ENCODE results near the gene PCAT6. TPM values are rescaled to one million over a fixed set of nuclear protein-coding genes. Genes with fewer than 3 reads are reported as not detected.

The PCAT6 gene
- total RNA-seq, 2 experiments from 2014 or later = 0.91 to 1.3 TPM

DNA sequence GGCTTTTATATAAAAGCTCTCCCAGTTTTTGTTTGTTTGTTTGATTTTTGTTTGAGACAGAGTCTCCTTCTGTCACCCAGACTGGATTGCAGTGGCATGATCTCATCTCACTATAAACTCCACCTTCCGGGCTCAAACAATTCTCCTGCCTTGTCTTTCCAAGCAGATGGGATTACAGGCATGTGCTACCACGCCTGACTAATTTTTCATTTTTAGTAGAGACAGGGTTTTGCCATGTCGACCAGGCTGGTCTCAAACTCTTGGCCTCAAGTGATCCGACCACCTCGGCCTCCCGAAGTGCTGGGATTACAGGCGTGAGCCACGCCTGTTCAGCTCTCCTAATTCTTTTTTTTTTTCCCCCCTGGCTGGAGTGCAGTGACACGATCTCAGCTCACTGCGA, 4.4 kb downstream of the PCAT6 start:
- TF ChIP-seq, protein P1, sequence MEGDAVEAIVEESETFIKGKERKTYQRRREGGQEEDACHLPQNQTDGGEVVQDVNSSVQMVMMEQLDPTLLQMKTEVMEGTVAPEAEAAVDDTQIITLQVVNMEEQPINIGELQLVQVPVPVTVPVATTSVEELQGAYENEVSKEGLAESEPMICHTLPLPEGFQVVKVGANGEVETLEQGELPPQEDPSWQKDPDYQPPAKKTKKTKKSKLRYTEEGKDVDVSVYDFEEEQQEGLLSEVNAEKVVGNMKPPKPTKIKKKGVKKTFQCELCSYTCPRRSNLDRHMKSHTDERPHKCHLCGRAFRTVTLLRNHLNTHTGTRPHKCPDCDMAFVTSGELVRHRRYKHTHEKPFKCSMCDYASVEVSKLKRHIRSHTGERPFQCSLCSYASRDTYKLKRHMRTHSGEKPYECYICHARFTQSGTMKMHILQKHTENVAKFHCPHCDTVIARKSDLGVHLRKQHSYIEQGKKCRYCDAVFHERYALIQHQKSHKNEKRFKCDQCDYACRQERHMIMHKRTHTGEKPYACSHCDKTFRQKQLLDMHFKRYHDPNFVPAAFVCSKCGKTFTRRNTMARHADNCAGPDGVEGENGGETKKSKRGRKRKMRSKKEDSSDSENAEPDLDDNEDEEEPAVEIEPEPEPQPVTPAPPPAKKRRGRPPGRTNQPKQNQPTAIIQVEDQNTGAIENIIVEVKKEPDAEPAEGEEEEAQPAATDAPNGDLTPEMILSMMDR (IDR thresholded peaks at IDR 0.05) = no peak
- ChIA-PET POLR2A (no interaction called here), CTCF (no interaction called here)
- ATAC-seq (ENCODE audit: poor library complexity) = no peak
- H3K36me3 ChIP-seq (ENCODE audit: insufficient read depth, low read length) = no peaks in the 10 kb centered on the region
- Mint-ChIP-seq H3K9me3 (no peaks in the 10 kb centered on the region), H3K4me3 (no peak overlapping the region), H3K36me3 (ENCODE audit: low read depth) (peaks cover 5% of the 10 kb centered on the region), H3K27ac (no peak overlapping the region), H3K27me3 (no peaks in the 10 kb centered on the region), H3K4me1 (ENCODE audit: low read depth) (peaks cover 12% of the 10 kb centered on the region)
- H3K4me3 ChIP-seq (ENCODE audit: low read length) = no peak overlapping the region
- DNase-seq = no peak
- no peak overlapping the region for H3K27ac ChIP-seq (ENCODE audit: low read depth in 1 of 2, low read length in 2 of 2)
- no peaks in the 10 kb centered on the region for H3K9me3 ChIP-seq (ENCODE audit: control insufficient read depth in 1 of 2, insufficient read depth in 1 of 2, low read length in 2 of 2)
- peaks cover 17% of the 10 kb centered on the region for H3K4me1 ChIP-seq (ENCODE audit: insufficient read depth, low read length)
- intact Hi-C loops (cut with DNase I, micrococcal nuclease) = loop anchor here in 1 of 2 experiments (10.0 kb wide), 2 partner anchors 110 to 470 kb away; partner anchors contain the start of genes KLHL12, PPP1R12B and UBE2T
- no peaks in the 10 kb centered on the region for H3K27me3 ChIP-seq (ENCODE audit: control insufficient read depth in 1 of 2, insufficient read depth in 2 of 2, low read length in 2 of 2)

DNA sequence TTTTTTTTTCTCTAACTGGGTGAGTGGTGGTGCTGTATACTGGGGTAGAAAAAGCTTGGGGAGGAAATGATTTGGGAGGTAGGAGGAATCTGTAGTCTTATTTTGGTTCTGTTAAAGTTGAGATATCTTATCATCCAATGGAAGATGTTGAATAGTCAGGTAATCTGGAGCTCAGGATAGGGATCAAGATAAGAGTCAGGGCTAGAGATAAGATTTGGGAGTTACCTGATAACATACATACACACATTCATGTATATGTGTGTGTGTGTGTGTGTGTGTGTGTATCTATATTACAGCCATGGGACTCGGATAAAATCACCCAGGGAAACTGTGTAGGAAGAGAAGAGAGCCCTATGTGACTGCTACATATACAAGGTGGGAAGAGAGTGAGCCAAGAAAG, 8.1 kb downstream of the PCAT6 start:
- no peak overlapping the region for H3K4me3 ChIP-seq (ENCODE audit: low read length)
- H3K36me3 Mint-ChIP-seq (ENCODE audit: low read depth) = no peaks in the 10 kb centered on the region
- H3K27ac ChIP-seq (ENCODE audit: low read depth in 1 of 2, low read length in 2 of 2) = no peak overlapping the region
- no peaks in the 10 kb centered on the region for H3K9me3 ChIP-seq (ENCODE audit: control insufficient read depth in 1 of 2, insufficient read depth in 1 of 2, low read length in 2 of 2)
- intact Hi-C loops (cut with DNase I, micrococcal nuclease) = loop anchor here in 1 of 2 experiments (10.0 kb wide), 2 partner anchors 106 to 474 kb away; partner anchors contain the start of genes KLHL12, PPP1R12B and UBE2T
- ATAC-seq (ENCODE audit: poor library complexity) (no peak), DNase-seq (no peak)
- H3K4me1 ChIP-seq (ENCODE audit: insufficient read depth, low read length) = no peaks in the 10 kb centered on the region
- H3K27ac Mint-ChIP-seq = no peak overlapping the region
- POLR2A ChIA-PET = no interaction called here
- no peaks in the 10 kb centered on the region for H3K9me3 Mint-ChIP-seq
- no peak overlapping the region for H3K4me3 Mint-ChIP-seq
- H3K4me1 Mint-ChIP-seq (ENCODE audit: low read depth) = no peaks in the 10 kb centered on the region
- H3K36me3 ChIP-seq (ENCODE audit: insufficient read depth, low read length) = no peaks in the 10 kb centered on the region
- H3K27me3 Mint-ChIP-seq = peaks cover 3% of the 10 kb centered on the region
- CTCF ChIA-PET = no interaction called here
- H3K27me3 ChIP-seq (ENCODE audit: control insufficient read depth in 1 of 2, insufficient read depth in 2 of 2, low read length in 2 of 2) = no peaks in the 10 kb centered on the region
- TF ChIP-seq, protein P1 (IDR thresholded peaks at IDR 0.05) = no peak

DNA sequence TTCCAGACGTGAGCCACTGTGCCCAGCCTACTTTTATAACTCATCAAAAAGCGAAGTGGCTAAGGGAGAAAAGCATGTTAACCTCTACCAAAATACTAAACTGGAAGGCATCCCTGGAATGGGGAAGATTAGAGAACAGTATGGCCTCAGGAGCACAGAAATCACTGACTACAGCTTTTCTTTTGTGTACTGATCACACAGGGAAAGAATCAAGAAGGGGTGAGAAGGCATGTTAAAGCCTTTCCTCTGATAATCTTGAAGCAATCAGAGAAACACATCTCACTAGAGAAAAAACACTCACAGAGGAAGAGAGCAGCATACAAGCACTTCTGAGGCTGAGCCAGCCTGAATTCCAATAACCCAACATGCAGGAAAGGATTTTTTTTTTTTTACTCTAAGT, 10.7 kb downstream of the PCAT6 start:
- Histone ChIP-seq H3K4me3 (ENCODE audit: low read length) (no peak overlapping the region), H3K4me1 (ENCODE audit: insufficient read depth, low read length) (no peaks in the 10 kb centered on the region), H3K36me3 (ENCODE audit: insufficient read depth, low read length) (no peaks in the 10 kb centered on the region), H3K27me3 (ENCODE audit: control insufficient read depth in 1 of 2, insufficient read depth in 2 of 2, low read length in 2 of 2) (no peaks in the 10 kb centered on the region), H3K9me3 (ENCODE audit: control insufficient read depth in 1 of 2, insufficient read depth in 1 of 2, low read length in 2 of 2) (no peaks in the 10 kb centered on the region), H3K27ac (ENCODE audit: low read depth in 1 of 2, low read length in 2 of 2) (no peak overlapping the region)
- TF ChIP-seq, protein P1 (IDR thresholded peaks at IDR 0.05) = no peak
- Mint-ChIP-seq H3K36me3 (ENCODE audit: low read depth) (no peaks in the 10 kb centered on the region), H3K27ac (no peak overlapping the region), H3K4me3 (no peak overlapping the region), H3K9me3 (no peaks in the 10 kb centered on the region), H3K4me1 (ENCODE audit: low read depth) (no peaks in the 10 kb centered on the region), H3K27me3 (peaks cover 3% of the 10 kb centered on the region)
- CTCF ChIA-PET = no interaction called here
- POLR2A ChIA-PET = no interaction called here
- ATAC-seq (ENCODE audit: poor library complexity) (no peak), DNase-seq (no peak)
- intact Hi-C loops (cut with DNase I, micrococcal nuclease) = no loop called here
